ENCODE results near the gene ATOSA.

GRCh38 chr15:52710050-52710707 lies 31.0 kb upstream of the ATOSA start:
- TF ChIP-seq POLR2AphosphoS5 (IDR thresholded peaks at IDR 0.05) (no peak), POLR2A (IDR thresholded peaks at IDR 0.05) (no peak)
- TF ChIP-seq, protein P1, sequence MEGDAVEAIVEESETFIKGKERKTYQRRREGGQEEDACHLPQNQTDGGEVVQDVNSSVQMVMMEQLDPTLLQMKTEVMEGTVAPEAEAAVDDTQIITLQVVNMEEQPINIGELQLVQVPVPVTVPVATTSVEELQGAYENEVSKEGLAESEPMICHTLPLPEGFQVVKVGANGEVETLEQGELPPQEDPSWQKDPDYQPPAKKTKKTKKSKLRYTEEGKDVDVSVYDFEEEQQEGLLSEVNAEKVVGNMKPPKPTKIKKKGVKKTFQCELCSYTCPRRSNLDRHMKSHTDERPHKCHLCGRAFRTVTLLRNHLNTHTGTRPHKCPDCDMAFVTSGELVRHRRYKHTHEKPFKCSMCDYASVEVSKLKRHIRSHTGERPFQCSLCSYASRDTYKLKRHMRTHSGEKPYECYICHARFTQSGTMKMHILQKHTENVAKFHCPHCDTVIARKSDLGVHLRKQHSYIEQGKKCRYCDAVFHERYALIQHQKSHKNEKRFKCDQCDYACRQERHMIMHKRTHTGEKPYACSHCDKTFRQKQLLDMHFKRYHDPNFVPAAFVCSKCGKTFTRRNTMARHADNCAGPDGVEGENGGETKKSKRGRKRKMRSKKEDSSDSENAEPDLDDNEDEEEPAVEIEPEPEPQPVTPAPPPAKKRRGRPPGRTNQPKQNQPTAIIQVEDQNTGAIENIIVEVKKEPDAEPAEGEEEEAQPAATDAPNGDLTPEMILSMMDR (IDR thresholded peaks at IDR 0.05), result no peak
